GM23338 (cell line): ENCODE measurements around the gene ZCCHC14. TPM values are rescaled to one million over a fixed set of nuclear protein-coding genes. Genes with fewer than 3 reads are reported as not detected.
A peak's percentile ranks its signal among the peaks of the same experiment; 100 is the strongest.

Source experiments
- ATAC-seq: fragments of 200-7000 bp; cut with Tn5 transposase; 3 replicates; pipeline ENCODE4 v1.9.1; 2020
- DNase-seq: peaks from one replicate; pipeline ENCODE4 v3.0.0-alpha.2; 2015; ENCODE audit warnings: low spot score
- H2AFZ ChIP-seq: fragments of 200-600 bp; sonication (generic); 2 replicates; pipeline ENCODE4 v1.8.0; 2016; ENCODE audit warnings: antibody characterized with exemption, mild to moderate bottlenecking, moderate library complexity
- H3F3A ChIP-seq: fragments of 200-600 bp; sonication (generic); replicated peaks from 2 replicates; pipeline ENCODE4 v1.8.0; 2017; ENCODE audit warnings: antibody characterized with exemption, mixed run types, low read depth
- H3K27ac ChIP-seq: fragments of 200-600 bp; sonication (generic); 2 replicates; pipeline ENCODE4 v1.6.1; 2016; ENCODE audit warnings: low read depth
- H3K27me3 ChIP-seq: fragments of 200-600 bp; sonication (generic); 2 replicates; pipeline ENCODE4 v1.8.0; 2016; ENCODE audit warnings: mild to moderate bottlenecking, mixed run types, moderate library complexity; ENCODE audit not compliant: insufficient read depth
- H3K36me3 ChIP-seq: fragments of 200-600 bp; sonication (generic); 2 replicates; pipeline ENCODE4 v1.8.0; 2016; ENCODE audit warnings: mild to moderate bottlenecking; ENCODE audit not compliant: insufficient read depth
- H3K4me1 ChIP-seq: fragments of 200-600 bp; sonication (generic); 2 replicates; pipeline ENCODE4 v1.8.0; 2016; ENCODE audit warnings: mild to moderate bottlenecking, moderate library complexity; ENCODE audit not compliant: insufficient read depth
- H3K4me2 ChIP-seq: fragments of 200-600 bp; sonication (generic); 2 replicates; pipeline ENCODE4 v1.7.1; 2017; ENCODE audit warnings: mixed run types
- H3K4me3 ChIP-seq: fragments of 200-600 bp; sonication (generic); 2 replicates; pipeline ENCODE4 v1.6.1; 2016; ENCODE audit warnings: mixed run types
- H3K79me2 ChIP-seq: fragments of 200-600 bp; sonication (generic); replicated peaks from 2 replicates; pipeline ENCODE4 v1.8.0; 2017; ENCODE audit warnings: mild to moderate bottlenecking; ENCODE audit not compliant: insufficient read depth
- H3K9me2 ChIP-seq: fragments of 200-600 bp; sonication (generic); 2 replicates; pipeline ENCODE4 v1.8.0; 2017; ENCODE audit not compliant: insufficient read depth
- H4K20me1 ChIP-seq: fragments of 200-600 bp; sonication (generic); replicated peaks from 2 replicates; pipeline ENCODE4 v1.8.0; 2017; ENCODE audit warnings: mild to moderate bottlenecking; ENCODE audit not compliant: insufficient read depth
- H3K27ac Mint-ChIP-seq: 2 replicates; pipeline ENCODE4 v1.8.0; 2020; ENCODE audit warnings: inconsistent platforms, mild to moderate bottlenecking, moderate library complexity, mixed read lengths
- H3K27me3 Mint-ChIP-seq: 3 replicates; pipeline ENCODE4 v1.8.0; 2022; ENCODE audit warnings: low read depth, mild to moderate bottlenecking, moderate library complexity, mixed read lengths, inconsistent platforms; ENCODE audit not compliant: insufficient read depth, poor library complexity
- H3K36me3 Mint-ChIP-seq: 3 replicates; pipeline ENCODE4 v1.8.0; 2021; ENCODE audit warnings: low read depth, mild to moderate bottlenecking, inconsistent platforms, moderate library complexity, mixed read lengths
- H3K4me1 Mint-ChIP-seq: 3 replicates; pipeline ENCODE4 v1.8.0; 2020; ENCODE audit warnings: mild to moderate bottlenecking, inconsistent platforms, mixed read lengths
- H3K4me3 Mint-ChIP-seq: 3 replicates; pipeline ENCODE4 v1.8.0; 2021; ENCODE audit warnings: moderate library complexity, mild to moderate bottlenecking, inconsistent platforms, mixed read lengths
- H3K9me3 Mint-ChIP-seq: 3 replicates; pipeline ENCODE4 v1.8.0; 2020; ENCODE audit warnings: moderate library complexity, mild to moderate bottlenecking, inconsistent platforms, mixed read lengths
- CREB1 ChIP-seq: fragments of 250-450 bp; sonication (Bioruptor Pico); IDR thresholded peaks from 2 replicates; pipeline ENCODE4 v1.5.0; 2020; ENCODE audit warnings: low read depth, mild to moderate bottlenecking, moderate library complexity
- EZH2 ChIP-seq: fragments of 200-600 bp; sonication (generic); IDR thresholded peaks from one replicate; pipeline ENCODE4 v1.8.0; 2017; ENCODE audit warnings: antibody characterized with exemption, mild to moderate bottlenecking, low read depth; ENCODE audit not compliant: unreplicated experiment
- EZH2phosphoT487 ChIP-seq: fragments of 200-600 bp; sonication (generic); IDR thresholded peaks from one replicate; pipeline ENCODE4 v1.8.1; 2018; ENCODE audit warnings: antibody characterized with exemption; ENCODE audit not compliant: unreplicated experiment
- JUNB ChIP-seq: IDR thresholded peaks from one replicate; pipeline ENCODE4 v1.6.1; 2016; ENCODE audit warnings: antibody characterized with exemption; ENCODE audit not compliant: unreplicated experiment
- NANOG ChIP-seq: IDR thresholded peaks from 2 replicates; pipeline ENCODE4 v1.6.1; 2016; ENCODE audit warnings: antibody characterized with exemption, borderline replicate concordance
- POLR2AphosphoS5 ChIP-seq: IDR thresholded peaks from 2 replicates; pipeline ENCODE4 v1.6.1; 2016; ENCODE audit warnings: antibody characterized with exemption, low read depth
- REST ChIP-seq: IDR thresholded peaks from one replicate; pipeline ENCODE4 v1.6.1; 2018; ENCODE audit warnings: antibody characterized with exemption; ENCODE audit not compliant: unreplicated experiment
- STAT1 ChIP-seq: IDR thresholded peaks from one replicate; pipeline ENCODE4 v1.6.1; 2016; ENCODE audit warnings: antibody characterized with exemption; ENCODE audit not compliant: unreplicated experiment
- ZNF114 ChIP-seq: fragments of 250-450 bp; sonication (Bioruptor Pico); IDR thresholded peaks from 2 replicates; pipeline ENCODE4 v1.5.0; 2020; ENCODE audit warnings: mild to moderate bottlenecking, moderate library complexity
- long read RNA-seq: library from polyadenylated mRNA; unstranded; transcript quantifications from one replicate; pipeline ENCODE4 v2.0.0, GENCODE V29; 2020; ENCODE audit not compliant: unreplicated experiment
- polyA plus RNA-seq: library from polyadenylated mRNA; unstranded; fragments of >200 nt; fragmentation: Nextera tagmentation; extraction: Ambion mirVana; gene quantifications from 2 replicates; pipeline ENCODE4 v1.2.1, GENCODE V29; 2016
- total RNA-seq: library from RNA; depleted of rRNA; stranded (reverse); fragments of >200 nt; shearing (Covaris generic); gene quantifications from 2 replicates; pipeline ENCODE4 v1.2.3, GENCODE V29; 2014; rRNA removed
- TF ChIP-seq, protein P1 (sequence below): fragments of 250-450 bp; sonication (Bioruptor Pico); IDR thresholded peaks from 2 replicates; pipeline ENCODE4 v1.5.0; 2020; ENCODE audit warnings: mild to moderate bottlenecking, moderate library complexity

ZCCHC14 gene
- 22.4 and 31.2 TPM in 2 replicates for total RNA-seq
- 6.8 and 7.6 TPM in 2 replicates for polyA plus RNA-seq
- long read RNA-seq, partial matches to known transcripts: 0 of 1 reads
- long read RNA-seq, other reads (novel, unspliced or antisense): 1 of 1 reads

GRCh38 chr16:87492721-87493607 lies at the start of gene ZCCHC14:
TSS of gene ZCCHC14 (minus strand) at chr16:87493024. CDS start at chr16:87492238, 786 bp downstream.
- H3K4me3 ChIP-seq: peak within 1 kb of the TSS; percentile 65
- Mint-ChIP-seq H3K9me3 (no peaks in the 10 kb centered on the region; the same call in 2 of the 3 replicates), H3K27me3 (peaks cover 16% of the 10 kb centered on the region), H3K27ac (peak within 1 kb of the TSS; percentile 88), H3K4me1 (peaks cover 41% of the 10 kb centered on the region), H3K4me3 (peak within 1 kb of the TSS; percentile 75), H3K36me3 (peaks cover 3% of the 10 kb centered on the region; the same call in 2 of the 3 replicates)
- peak within 1 kb of the TSS; percentile 83 for H3K4me2 ChIP-seq
- no peak for TF ChIP-seq JUNB
- no peak for TF ChIP-seq EZH2
- TF ChIP-seq NANOG: no peak
- no peak for TF ChIP-seq EZH2phosphoT487
- peak; percentile 65; the same call in 1 of the 2 replicates for TF ChIP-seq POLR2AphosphoS5
- TF ChIP-seq ZNF114 (CRISPR knock-in tag): no peak
- TF ChIP-seq CREB1: peak; percentile 83
- H3K27me3 ChIP-seq: peaks cover 14% of the 10 kb centered on the region
- no peaks in the 10 kb centered on the region for H3K36me3 ChIP-seq
- H3K4me1 ChIP-seq: peaks cover 18% of the 10 kb centered on the region
- peak; percentile 99 for DNase-seq
- H2AFZ ChIP-seq: peak within 1 kb of the TSS; percentile 90; the same call in 1 of the 2 replicates
- H3K9me2 ChIP-seq: no peaks in the 10 kb centered on the region
- H4K20me1 ChIP-seq: peaks cover 31% of the 10 kb centered on the region
- ATAC-seq: peak; percentile 84
- H3F3A ChIP-seq: no peaks in the 10 kb centered on the region
- H3K79me2 ChIP-seq: peaks cover 30% of the 10 kb centered on the region
- H3K27ac ChIP-seq: no peak within 1 kb of the TSS

- Histone ChIP-seq H3K4me2 (no peak overlapping the region), H3K4me1 (peaks cover 8% of the 10 kb centered on the region; the same call in 1 of the 2 replicates), H4K20me1 (no peaks in the 10 kb centered on the region), H3K4me3 (no peak overlapping the region), H3K9me2 (no peaks in the 10 kb centered on the region), H2AFZ (peak overlapping the region; percentile 72; the same call in 1 of the 2 replicates), H3K36me3 (no peaks in the 10 kb centered on the region), H3K27me3 (no peaks in the 10 kb centered on the region), H3F3A (no peaks in the 10 kb centered on the region), H3K27ac (no peak overlapping the region), H3K79me2 (no peaks in the 10 kb centered on the region)
- Mint-ChIP-seq H3K4me1 (peaks cover 25% of the 10 kb centered on the region), H3K4me3 (no peak overlapping the region), H3K27ac (no peak overlapping the region), H3K27me3 (peaks cover 6% of the 10 kb centered on the region), H3K9me3 (peaks cover 21% of the 10 kb centered on the region), H3K36me3 (peaks cover 16% of the 10 kb centered on the region)
- DNase-seq: no peak
- ATAC-seq: no peak; the same call in 2 of the 3 replicates
- TF ChIP-seq STAT1: no peak
- TF ChIP-seq JUNB: no peak
- TF ChIP-seq, protein P1, sequence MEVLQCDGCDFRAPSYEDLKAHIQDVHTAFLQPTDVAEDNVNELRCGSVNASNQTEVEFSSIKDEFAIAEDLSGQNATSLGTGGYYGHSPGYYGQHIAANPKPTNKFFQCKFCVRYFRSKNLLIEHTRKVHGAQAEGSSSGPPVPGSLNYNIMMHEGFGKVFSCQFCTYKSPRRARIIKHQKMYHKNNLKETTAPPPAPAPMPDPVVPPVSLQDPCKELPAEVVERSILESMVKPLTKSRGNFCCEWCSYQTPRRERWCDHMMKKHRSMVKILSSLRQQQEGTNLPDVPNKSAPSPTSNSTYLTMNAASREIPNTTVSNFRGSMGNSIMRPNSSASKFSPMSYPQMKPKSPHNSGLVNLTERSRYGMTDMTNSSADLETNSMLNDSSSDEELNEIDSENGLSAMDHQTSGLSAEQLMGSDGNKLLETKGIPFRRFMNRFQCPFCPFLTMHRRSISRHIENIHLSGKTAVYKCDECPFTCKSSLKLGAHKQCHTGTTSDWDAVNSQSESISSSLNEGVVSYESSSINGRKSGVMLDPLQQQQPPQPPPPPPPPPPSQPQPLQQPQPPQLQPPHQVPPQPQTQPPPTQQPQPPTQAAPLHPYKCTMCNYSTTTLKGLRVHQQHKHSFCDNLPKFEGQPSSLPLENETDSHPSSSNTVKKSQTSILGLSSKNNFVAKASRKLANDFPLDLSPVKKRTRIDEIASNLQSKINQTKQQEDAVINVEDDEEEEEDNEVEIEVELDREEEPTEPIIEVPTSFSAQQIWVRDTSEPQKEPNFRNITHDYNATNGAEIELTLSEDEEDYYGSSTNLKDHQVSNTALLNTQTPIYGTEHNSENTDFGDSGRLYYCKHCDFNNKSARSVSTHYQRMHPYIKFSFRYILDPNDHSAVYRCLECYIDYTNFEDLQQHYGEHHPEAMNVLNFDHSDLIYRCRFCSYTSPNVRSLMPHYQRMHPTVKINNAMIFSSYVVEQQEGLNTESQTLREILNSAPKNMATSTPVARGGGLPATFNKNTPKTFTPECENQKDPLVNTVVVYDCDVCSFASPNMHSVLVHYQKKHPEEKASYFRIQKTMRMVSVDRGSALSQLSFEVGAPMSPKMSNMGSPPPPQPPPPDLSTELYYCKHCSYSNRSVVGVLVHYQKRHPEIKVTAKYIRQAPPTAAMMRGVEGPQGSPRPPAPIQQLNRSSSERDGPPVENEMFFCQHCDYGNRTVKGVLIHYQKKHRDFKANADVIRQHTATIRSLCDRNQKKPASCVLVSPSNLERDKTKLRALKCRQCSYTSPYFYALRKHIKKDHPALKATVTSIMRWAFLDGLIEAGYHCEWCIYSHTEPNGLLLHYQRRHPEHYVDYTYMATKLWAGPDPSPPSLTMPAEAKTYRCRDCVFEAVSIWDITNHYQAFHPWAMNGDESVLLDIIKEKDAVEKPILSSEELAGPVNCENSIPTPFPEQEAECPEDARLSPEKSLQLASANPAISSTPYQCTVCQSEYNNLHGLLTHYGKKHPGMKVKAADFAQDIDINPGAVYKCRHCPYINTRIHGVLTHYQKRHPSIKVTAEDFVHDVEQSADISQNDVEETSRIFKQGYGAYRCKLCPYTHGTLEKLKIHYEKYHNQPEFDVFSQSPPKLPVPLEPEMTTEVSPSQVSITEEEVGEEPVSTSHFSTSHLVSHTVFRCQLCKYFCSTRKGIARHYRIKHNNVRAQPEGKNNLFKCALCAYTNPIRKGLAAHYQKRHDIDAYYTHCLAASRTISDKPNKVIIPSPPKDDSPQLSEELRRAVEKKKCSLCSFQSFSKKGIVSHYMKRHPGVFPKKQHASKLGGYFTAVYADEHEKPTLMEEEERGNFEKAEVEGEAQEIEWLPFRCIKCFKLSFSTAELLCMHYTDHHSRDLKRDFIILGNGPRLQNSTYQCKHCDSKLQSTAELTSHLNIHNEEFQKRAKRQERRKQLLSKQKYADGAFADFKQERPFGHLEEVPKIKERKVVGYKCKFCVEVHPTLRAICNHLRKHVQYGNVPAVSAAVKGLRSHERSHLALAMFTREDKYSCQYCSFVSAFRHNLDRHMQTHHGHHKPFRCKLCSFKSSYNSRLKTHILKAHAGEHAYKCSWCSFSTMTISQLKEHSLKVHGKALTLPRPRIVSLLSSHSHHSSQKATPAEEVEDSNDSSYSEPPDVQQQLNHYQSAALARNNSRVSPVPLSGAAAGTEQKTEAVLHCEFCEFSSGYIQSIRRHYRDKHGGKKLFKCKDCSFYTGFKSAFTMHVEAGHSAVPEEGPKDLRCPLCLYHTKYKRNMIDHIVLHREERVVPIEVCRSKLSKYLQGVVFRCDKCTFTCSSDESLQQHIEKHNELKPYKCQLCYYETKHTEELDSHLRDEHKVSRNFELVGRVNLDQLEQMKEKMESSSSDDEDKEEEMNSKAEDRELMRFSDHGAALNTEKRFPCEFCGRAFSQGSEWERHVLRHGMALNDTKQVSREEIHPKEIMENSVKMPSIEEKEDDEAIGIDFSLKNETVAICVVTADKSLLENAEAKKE: no peak
- no peak for TF ChIP-seq EZH2phosphoT487
- no peak for TF ChIP-seq CREB1
- TF ChIP-seq ZNF114 (CRISPR knock-in tag): no peak
- TF ChIP-seq POLR2AphosphoS5: no peak
- TF ChIP-seq REST: no peak
Measured at GRCh38 chr16:87541872-87542234, 49.0 kb upstream of the ZCCHC14 start.
